GM23338 (cell line): ENCODE data around the gene SEMA6D.

Experiments used
- CREB1 ChIP-seq: fragments of 250-450 bp; sonication (Bioruptor Pico); IDR thresholded peaks from 2 replicates; pipeline ENCODE4 v1.5.0; 2020; ENCODE audit warnings: low read depth, mild to moderate bottlenecking, moderate library complexity
- CTCF ChIP-seq, 2 experiments: fragments of 200-600 bp in 1 of 2; sonication (generic) in 1 of 2; conservative IDR thresholded peaks; 2 replicates each; pipeline versions ENCODE4 v1.5.1 to v1.6.1; 2016 to 2017; ENCODE audit warnings: antibody characterized with exemption in 2 of 2, low read depth in 2 of 2, mild to moderate bottlenecking in 2 of 2, moderate library complexity in 1 of 2
- ETS1 ChIP-seq: IDR thresholded peaks from 2 replicates; pipeline ENCODE4 v1.6.1; 2016; ENCODE audit warnings: antibody characterized with exemption
- EZH2 ChIP-seq: fragments of 200-600 bp; sonication (generic); IDR thresholded peaks from one replicate; pipeline ENCODE4 v1.8.0; 2017; ENCODE audit warnings: antibody characterized with exemption, mild to moderate bottlenecking, low read depth; ENCODE audit not compliant: unreplicated experiment
- JUNB ChIP-seq: IDR thresholded peaks from one replicate; pipeline ENCODE4 v1.6.1; 2016; ENCODE audit warnings: antibody characterized with exemption; ENCODE audit not compliant: unreplicated experiment
- POLR2AphosphoS5 ChIP-seq: IDR thresholded peaks from 2 replicates; pipeline ENCODE4 v1.6.1; 2016; ENCODE audit warnings: antibody characterized with exemption, low read depth
- REST ChIP-seq: IDR thresholded peaks from one replicate; pipeline ENCODE4 v1.6.1; 2018; ENCODE audit warnings: antibody characterized with exemption; ENCODE audit not compliant: unreplicated experiment
- STAT1 ChIP-seq: IDR thresholded peaks from one replicate; pipeline ENCODE4 v1.6.1; 2016; ENCODE audit warnings: antibody characterized with exemption; ENCODE audit not compliant: unreplicated experiment
- ZNF114 ChIP-seq: fragments of 250-450 bp; sonication (Bioruptor Pico); IDR thresholded peaks from 2 replicates; pipeline ENCODE4 v1.5.0; 2020; ENCODE audit warnings: mild to moderate bottlenecking, moderate library complexity
- ZNF331 ChIP-seq: fragments of 250-450 bp; sonication (Bioruptor Pico); IDR thresholded peaks from 2 replicates; pipeline ENCODE4 v1.5.0; 2020; ENCODE audit warnings: low read depth, mild to moderate bottlenecking, moderate library complexity

GRCh38 chr15:47731230-47731629 lies 13.9 kb downstream of the SEMA6D start:
- TF ChIP-seq REST = no peak
- TF ChIP-seq EZH2 = no peak
- TF ChIP-seq CTCF (conservative IDR thresholded peaks at IDR 0.05; ENCODE audit: low read depth in 2 of 2) = no peak
- TF ChIP-seq JUNB = no peak
- no peak for TF ChIP-seq STAT1
- TF ChIP-seq POLR2AphosphoS5 = no peak
- no peak for TF ChIP-seq ETS1
- no peak for TF ChIP-seq CREB1 (CRISPR knock-in tag)
- no peak for TF ChIP-seq ZNF331 (CRISPR knock-in tag)
- TF ChIP-seq ZNF114 (CRISPR knock-in tag) = no peak
